PFSK-1 (cell line): ENCODE data around the gene SLC4A11.

ENCODE experiments used
- FOXP2 ChIP-seq: optimal IDR thresholded peaks from 2 replicates; pipeline ENCODE3; 2011; ENCODE audit warnings: borderline replicate concordance, control low read depth, inconsistent platforms; ENCODE audit not compliant: insufficient read depth; ENCODE audit errors: extremely low read length, extremely low read depth
- POLR2AphosphoS5 ChIP-seq: IDR thresholded peaks from 2 replicates; pipeline ENCODE4 v1.6.1; 2012; ENCODE audit warnings: low read depth, mild to moderate bottlenecking, control low read depth, low read length, moderate library complexity
- SIN3A ChIP-seq: IDR thresholded peaks from 2 replicates; pipeline ENCODE4 v1.6.1; 2012; ENCODE audit warnings: mild to moderate bottlenecking, low read length, moderate library complexity, borderline replicate concordance; ENCODE audit not compliant: insufficient read depth
- TAF1 ChIP-seq: IDR thresholded peaks from 2 replicates; pipeline ENCODE4 v1.6.1; 2012; ENCODE audit warnings: low read length, control low read depth, borderline replicate concordance; ENCODE audit not compliant: insufficient read depth
- TF ChIP-seq, protein P1 (sequence below), 2 experiments: IDR thresholded peaks; 2 replicates each; pipeline versions ENCODE4 v1.6.1 to v1.8.0; 2011 to 2012; ENCODE audit warnings: low read depth in 2 of 2, low read length in 2 of 2, control low read depth in 1 of 2, inconsistent platforms in 1 of 2, mild to moderate bottlenecking in 1 of 2, moderate library complexity in 1 of 2; ENCODE audit not compliant: insufficient read depth in 1 of 2

The SLC4A11 gene

DNA sequence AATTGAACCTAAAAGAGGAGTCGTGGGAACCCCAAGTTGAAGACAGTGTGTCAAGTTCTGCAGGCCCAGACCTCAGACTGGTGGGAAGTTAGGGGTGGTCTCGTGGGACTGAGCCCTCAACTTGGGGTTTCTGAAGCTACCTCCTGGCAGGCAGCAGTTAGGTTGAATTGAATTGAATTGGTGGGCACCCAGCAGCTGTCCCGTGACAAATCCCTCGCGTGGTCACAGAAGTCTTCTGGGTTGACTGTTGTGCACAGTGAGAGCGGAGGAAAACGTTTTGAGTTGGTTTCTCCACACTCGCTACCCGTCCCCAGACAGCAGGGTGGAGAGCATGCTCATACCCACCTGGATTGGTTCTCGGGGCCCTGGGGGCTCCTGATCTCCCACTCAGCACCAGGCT lies 12.9 kb downstream of the SLC4A11 start:
- TF ChIP-seq POLR2AphosphoS5 = no peak
- no peak for TF ChIP-seq FOXP2
- TF ChIP-seq, protein P1, sequence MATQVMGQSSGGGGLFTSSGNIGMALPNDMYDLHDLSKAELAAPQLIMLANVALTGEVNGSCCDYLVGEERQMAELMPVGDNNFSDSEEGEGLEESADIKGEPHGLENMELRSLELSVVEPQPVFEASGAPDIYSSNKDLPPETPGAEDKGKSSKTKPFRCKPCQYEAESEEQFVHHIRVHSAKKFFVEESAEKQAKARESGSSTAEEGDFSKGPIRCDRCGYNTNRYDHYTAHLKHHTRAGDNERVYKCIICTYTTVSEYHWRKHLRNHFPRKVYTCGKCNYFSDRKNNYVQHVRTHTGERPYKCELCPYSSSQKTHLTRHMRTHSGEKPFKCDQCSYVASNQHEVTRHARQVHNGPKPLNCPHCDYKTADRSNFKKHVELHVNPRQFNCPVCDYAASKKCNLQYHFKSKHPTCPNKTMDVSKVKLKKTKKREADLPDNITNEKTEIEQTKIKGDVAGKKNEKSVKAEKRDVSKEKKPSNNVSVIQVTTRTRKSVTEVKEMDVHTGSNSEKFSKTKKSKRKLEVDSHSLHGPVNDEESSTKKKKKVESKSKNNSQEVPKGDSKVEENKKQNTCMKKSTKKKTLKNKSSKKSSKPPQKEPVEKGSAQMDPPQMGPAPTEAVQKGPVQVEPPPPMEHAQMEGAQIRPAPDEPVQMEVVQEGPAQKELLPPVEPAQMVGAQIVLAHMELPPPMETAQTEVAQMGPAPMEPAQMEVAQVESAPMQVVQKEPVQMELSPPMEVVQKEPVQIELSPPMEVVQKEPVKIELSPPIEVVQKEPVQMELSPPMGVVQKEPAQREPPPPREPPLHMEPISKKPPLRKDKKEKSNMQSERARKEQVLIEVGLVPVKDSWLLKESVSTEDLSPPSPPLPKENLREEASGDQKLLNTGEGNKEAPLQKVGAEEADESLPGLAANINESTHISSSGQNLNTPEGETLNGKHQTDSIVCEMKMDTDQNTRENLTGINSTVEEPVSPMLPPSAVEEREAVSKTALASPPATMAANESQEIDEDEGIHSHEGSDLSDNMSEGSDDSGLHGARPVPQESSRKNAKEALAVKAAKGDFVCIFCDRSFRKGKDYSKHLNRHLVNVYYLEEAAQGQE (IDR thresholded peaks at IDR 0.05; ENCODE audit: insufficient read depth in 1 of 2, low read depth in 2 of 2, low read length in 2 of 2) = no peak
- no peak for TF ChIP-seq TAF1
- TF ChIP-seq SIN3A = no peak

DNA sequence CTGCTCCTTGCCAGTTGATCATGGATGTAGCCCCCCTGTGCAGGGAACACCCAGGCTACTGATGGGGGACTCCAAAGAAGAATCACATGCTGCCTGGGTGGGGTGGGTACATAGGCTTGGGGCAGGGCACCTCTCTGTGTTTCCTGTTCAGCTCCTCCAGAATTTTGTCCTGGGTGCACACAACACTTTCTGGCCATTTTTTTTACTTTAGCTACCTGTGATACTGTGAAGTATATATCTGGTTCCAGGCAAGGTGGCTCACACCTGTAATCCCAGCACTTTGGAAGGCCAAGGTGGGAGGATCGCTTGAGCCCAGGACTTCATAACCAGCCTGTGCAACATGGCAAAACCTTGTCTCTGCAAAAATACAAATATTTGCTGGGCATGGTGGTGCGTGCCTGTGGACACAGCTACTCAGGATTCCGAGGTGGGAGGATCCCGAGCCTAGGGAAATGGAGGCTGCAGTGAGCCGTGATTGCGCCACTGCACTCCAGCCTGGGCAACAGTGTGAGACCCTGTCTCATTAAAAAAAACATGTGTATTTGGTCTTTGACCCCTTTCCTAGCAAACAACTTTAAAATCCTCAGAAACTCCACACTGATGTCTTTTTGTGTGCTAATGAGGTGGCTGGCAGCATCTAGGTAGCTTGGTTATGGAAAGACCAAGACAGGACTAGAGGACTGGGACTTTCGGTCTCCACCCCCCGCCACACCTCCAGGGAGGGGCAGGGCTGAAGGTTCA lies 14.1 kb downstream of the SLC4A11 start:
- TF ChIP-seq POLR2AphosphoS5 = no peak
- no peak for TF ChIP-seq SIN3A
- TF ChIP-seq FOXP2 = no peak
- no peak for TF ChIP-seq TAF1
- TF ChIP-seq, protein P1 (IDR thresholded peaks at IDR 0.05; ENCODE audit: insufficient read depth in 1 of 2, low read depth in 2 of 2, low read length in 2 of 2) = no peak

DNA sequence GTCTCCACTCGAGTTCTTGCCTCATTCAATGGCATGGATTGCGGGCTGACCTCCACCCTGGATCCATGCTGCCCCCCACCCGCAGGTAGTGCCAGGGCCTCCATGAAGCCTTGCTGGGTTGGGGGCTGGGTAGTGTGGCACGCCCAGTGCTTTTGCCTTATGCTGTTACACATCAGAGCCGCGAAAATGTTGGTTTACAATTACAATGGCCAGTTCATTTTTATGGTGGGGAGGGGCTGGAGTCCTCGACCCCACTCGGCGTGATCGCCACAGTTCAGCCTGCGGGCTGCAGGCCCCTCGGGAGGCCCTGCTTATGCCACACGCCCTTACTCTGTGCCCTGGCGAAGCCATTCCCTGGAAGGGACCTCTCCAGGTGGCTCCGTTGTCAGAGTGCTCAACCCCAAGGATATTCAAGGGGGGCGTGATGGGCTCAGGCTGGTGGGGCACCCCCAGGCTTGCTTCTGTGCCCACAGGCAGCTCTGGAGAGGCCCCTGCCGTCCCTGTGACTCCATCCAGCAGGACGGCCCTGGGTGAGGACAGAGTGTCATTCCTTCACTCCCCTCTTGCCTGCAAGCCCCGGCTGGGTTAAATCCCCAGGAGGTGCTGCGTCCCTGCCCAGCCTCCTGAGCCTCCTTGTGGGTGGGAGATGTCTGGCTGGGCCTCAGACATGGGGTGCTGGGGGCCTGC lies 14.9 kb downstream of the SLC4A11 start:
- no peak for TF ChIP-seq POLR2AphosphoS5
- TF ChIP-seq SIN3A = no peak
- no peak for TF ChIP-seq TAF1
- TF ChIP-seq, protein P1 (IDR thresholded peaks at IDR 0.05; ENCODE audit: insufficient read depth in 1 of 2, low read depth in 2 of 2, low read length in 2 of 2) = no peak
- no peak for TF ChIP-seq FOXP2

DNA sequence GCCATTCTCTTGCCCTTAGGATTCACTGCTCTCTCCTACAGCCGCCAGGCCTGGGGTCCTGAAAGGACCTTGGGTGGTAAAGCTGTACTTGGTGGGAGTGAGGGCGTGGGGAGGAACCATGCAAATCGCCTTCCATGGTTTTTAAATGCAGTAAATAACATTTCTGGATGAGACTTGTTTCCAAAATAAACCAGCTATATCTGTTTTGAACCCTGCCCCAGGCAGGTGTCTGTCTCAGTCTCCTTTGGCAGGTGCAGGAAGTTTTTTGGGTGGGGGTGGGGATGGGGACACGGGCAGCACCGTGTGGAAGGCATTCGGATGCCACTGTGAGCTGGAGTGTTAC lies 15.4 kb downstream of the SLC4A11 start:
- TF ChIP-seq FOXP2 (no peak), SIN3A (no peak), POLR2AphosphoS5 (no peak), TAF1 (no peak)
- TF ChIP-seq, protein P1 (IDR thresholded peaks at IDR 0.05; ENCODE audit: insufficient read depth in 1 of 2, low read depth in 2 of 2, low read length in 2 of 2) = no peak
